ENCODE measurements around the gene CCDC102A.

DNA sequence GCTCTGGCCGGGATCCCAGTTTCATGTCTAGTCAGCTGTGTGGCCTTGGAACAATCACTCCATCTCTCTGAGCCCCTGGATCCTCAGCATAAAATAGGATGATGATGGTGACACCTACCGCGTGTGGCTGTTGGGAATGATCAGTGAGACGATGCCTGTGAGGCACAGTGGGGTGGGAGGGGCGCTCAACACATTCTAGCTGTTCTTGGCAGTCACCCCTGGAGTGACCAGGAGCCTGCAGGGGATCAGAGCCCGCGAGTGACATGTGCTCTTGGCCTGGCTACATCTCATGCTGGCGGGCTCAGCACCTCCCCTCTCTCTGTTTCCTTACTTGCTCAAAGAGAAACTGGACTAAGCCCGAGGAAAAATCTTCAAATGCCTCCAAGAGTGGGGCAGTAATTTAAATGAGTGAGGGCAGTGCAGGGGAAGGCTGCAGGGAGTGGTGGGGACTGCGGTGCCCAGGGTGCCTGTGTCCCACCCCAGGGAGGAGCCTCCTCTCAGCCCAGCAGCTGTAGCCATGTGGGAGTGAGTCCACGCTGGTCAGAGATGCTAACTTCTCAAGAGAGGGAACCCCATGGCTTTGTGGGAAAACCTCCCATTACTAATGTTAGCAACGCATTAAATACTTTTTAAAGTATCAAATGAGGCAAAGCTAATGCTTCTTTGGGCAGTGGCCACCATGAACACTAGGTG lies 27.0 kb downstream of the CCDC102A start:
- TF ChIP-seq, protein P1, sequence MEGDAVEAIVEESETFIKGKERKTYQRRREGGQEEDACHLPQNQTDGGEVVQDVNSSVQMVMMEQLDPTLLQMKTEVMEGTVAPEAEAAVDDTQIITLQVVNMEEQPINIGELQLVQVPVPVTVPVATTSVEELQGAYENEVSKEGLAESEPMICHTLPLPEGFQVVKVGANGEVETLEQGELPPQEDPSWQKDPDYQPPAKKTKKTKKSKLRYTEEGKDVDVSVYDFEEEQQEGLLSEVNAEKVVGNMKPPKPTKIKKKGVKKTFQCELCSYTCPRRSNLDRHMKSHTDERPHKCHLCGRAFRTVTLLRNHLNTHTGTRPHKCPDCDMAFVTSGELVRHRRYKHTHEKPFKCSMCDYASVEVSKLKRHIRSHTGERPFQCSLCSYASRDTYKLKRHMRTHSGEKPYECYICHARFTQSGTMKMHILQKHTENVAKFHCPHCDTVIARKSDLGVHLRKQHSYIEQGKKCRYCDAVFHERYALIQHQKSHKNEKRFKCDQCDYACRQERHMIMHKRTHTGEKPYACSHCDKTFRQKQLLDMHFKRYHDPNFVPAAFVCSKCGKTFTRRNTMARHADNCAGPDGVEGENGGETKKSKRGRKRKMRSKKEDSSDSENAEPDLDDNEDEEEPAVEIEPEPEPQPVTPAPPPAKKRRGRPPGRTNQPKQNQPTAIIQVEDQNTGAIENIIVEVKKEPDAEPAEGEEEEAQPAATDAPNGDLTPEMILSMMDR (IDR thresholded peaks at IDR 0.05): no peak
- TF ChIP-seq KDM1A (IDR thresholded peaks at IDR 0.05; ENCODE audit: low read depth) (no peak), RAD21 (conservative IDR thresholded peaks at IDR 0.05 in 1 of 2, IDR thresholded peaks at IDR 0.05 in 1 of 2) (no peak), POLR2A (IDR thresholded peaks at IDR 0.05; ENCODE audit: low read length) (no peak), FOSL2 (IDR thresholded peaks at IDR 0.05) (no peak), FOSL2 (CRISPR knock-in tag; IDR thresholded peaks at IDR 0.05) (no peak), PHF8 (IDR thresholded peaks at IDR 0.05; ENCODE audit: borderline replicate concordance, low read depth) (no peak), RCOR1 (IDR thresholded peaks at IDR 0.05; ENCODE audit: low read depth, low read length) (no peak), RARB (CRISPR knock-in tag; IDR thresholded peaks at IDR 0.05) (no peak), NR3C1 (IDR thresholded peaks at IDR 0.05) (no peak), EP300 (IDR thresholded peaks at IDR 0.05) (no peak), GATA3 (IDR thresholded peaks at IDR 0.05; ENCODE audit: borderline replicate concordance) (no peak)
- TF ChIP-seq, protein P2, sequence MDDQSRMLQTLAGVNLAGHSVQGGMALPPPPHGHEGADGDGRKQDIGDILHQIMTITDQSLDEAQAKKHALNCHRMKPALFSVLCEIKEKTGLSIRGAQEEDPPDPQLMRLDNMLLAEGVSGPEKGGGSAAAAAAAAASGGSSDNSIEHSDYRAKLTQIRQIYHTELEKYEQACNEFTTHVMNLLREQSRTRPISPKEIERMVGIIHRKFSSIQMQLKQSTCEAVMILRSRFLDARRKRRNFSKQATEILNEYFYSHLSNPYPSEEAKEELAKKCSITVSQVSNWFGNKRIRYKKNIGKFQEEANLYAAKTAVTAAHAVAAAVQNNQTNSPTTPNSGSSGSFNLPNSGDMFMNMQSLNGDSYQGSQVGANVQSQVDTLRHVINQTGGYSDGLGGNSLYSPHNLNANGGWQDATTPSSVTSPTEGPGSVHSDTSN (IDR thresholded peaks at IDR 0.05): no peak
- TF ChIP-seq, protein P3, sequence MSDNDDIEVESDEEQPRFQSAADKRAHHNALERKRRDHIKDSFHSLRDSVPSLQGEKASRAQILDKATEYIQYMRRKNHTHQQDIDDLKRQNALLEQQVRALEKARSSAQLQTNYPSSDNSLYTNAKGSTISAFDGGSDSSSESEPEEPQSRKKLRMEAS (IDR thresholded peaks at IDR 0.05): no peak
- TF ChIP-seq, protein P4, sequence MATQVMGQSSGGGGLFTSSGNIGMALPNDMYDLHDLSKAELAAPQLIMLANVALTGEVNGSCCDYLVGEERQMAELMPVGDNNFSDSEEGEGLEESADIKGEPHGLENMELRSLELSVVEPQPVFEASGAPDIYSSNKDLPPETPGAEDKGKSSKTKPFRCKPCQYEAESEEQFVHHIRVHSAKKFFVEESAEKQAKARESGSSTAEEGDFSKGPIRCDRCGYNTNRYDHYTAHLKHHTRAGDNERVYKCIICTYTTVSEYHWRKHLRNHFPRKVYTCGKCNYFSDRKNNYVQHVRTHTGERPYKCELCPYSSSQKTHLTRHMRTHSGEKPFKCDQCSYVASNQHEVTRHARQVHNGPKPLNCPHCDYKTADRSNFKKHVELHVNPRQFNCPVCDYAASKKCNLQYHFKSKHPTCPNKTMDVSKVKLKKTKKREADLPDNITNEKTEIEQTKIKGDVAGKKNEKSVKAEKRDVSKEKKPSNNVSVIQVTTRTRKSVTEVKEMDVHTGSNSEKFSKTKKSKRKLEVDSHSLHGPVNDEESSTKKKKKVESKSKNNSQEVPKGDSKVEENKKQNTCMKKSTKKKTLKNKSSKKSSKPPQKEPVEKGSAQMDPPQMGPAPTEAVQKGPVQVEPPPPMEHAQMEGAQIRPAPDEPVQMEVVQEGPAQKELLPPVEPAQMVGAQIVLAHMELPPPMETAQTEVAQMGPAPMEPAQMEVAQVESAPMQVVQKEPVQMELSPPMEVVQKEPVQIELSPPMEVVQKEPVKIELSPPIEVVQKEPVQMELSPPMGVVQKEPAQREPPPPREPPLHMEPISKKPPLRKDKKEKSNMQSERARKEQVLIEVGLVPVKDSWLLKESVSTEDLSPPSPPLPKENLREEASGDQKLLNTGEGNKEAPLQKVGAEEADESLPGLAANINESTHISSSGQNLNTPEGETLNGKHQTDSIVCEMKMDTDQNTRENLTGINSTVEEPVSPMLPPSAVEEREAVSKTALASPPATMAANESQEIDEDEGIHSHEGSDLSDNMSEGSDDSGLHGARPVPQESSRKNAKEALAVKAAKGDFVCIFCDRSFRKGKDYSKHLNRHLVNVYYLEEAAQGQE (IDR thresholded peaks at IDR 0.05): no peak

All from A549 (cell line).